Skeletal muscle tissue (tissue), 4 donors: Measurements from ENCODE around the gene PTCHD1. TPM values are rescaled to one million over a fixed set of nuclear protein-coding genes. Genes with fewer than 3 reads are reported as not detected.

ENCODE experiments used
- H3K27ac ChIP-seq: one replicate; pipeline ENCODE4 v1.7.0; 2013; ENCODE audit warnings: mild to moderate bottlenecking, low read depth, low read length, inconsistent platforms
- H3K27me3 ChIP-seq, 3 donors: one replicate each; pipeline ENCODE4 v1.7.0; 2013; ENCODE audit warnings: low read length in 3 of 3; ENCODE audit not compliant: control insufficient read depth in 3 of 3, insufficient read depth in 3 of 3
- H3K36me3 ChIP-seq, 3 donors: one replicate each; pipeline ENCODE4 v1.7.0; 2013; ENCODE audit warnings: low read length in 3 of 3; ENCODE audit not compliant: control insufficient read depth in 3 of 3, insufficient read depth in 3 of 3
- H3K4me1 ChIP-seq, 3 donors: one replicate each; pipeline ENCODE4 v1.7.0; 2013; ENCODE audit warnings: low read length in 3 of 3, mild to moderate bottlenecking in 3 of 3; ENCODE audit not compliant: control insufficient read depth in 3 of 3, insufficient read depth in 3 of 3
- H3K4me3 ChIP-seq, 3 donors: one replicate each; pipeline ENCODE4 v1.7.0; 2013; ENCODE audit warnings: low read length in 3 of 3
- H3K9ac ChIP-seq, 3 donors: one replicate each; pipeline ENCODE4 v1.7.0; 2013; ENCODE audit warnings: low read length in 3 of 3, mild to moderate bottlenecking in 3 of 3, moderate library complexity in 2 of 3, low read depth in 1 of 3
- H3K9me3 ChIP-seq, 3 donors: one replicate each; pipeline ENCODE4 v1.7.0; 2013; ENCODE audit warnings: low read length in 3 of 3; ENCODE audit not compliant: control insufficient read depth in 3 of 3
- total RNA-seq: library from RNA; depleted of rRNA; stranded (reverse); fragments of >200 nt; gene quantifications from one replicate; pipeline ENCODE4 v1.2.3, GENCODE V29; 2014
- donor health status: Osteomylitis.

The PTCHD1 gene
- total RNA-seq = 0.52 TPM

DNA sequence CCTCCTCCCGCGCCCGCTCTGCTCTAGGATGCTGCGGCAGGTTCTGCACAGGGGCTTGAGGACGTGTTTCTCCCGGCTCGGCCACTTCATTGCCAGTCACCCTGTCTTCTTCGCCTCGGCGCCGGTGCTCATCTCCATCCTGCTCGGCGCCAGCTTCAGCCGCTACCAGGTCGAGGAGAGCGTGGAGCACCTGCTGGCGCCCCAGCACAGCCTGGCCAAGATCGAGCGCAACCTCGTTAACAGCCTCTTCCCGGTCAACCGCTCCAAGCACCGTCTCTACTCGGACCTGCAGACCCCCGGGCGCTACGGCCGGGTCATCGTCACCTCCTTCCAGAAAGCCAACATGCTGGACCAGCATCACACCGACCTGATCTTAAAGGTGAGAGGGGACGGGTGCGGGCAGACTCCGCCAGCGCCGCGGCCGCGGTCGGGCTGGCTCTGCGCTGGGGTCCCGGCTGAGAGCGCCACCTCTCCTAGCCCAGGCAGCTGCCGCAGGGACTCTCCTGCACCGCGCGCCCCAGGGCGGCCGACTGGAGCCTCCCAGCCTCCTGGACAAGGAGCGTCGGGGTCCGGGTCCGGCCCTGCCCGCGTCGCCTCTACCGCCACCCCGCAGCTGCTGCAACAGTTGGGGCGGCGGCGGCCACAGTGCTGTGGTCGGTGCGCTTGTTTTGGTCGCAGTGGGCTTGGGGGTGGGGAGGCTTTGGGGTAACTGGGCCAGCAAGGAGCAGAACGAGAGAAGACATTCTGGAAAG is at the start of gene PTCHD1:
Gene PTCHD1, plus strand, starts transcription at position 2 of the 752 bp plus-strand sequence. Its CDS starts 27 bp downstream, at position 29.
- no peak within 1 kb of the TSS for H3K9ac ChIP-seq
- peaks cover 24 to 42% (median 29%) of the 10 kb centered on the region in 3 donors for H3K27me3 ChIP-seq
- H3K4me1 ChIP-seq = peaks cover 8 to 13% (median 11%) of the 10 kb centered on the region in 3 donors
- H3K27ac ChIP-seq = no peak within 1 kb of the TSS
- peak within 1 kb of the TSS; percentile 23 to 43 (median 35) for H3K4me3 ChIP-seq
- no peaks in the 10 kb centered on the region for H3K36me3 ChIP-seq
- H3K9me3 ChIP-seq = no peaks in the 10 kb centered on the region

- Histone ChIP-seq H3K9ac (no peak overlapping the region), H3K4me1 (no peaks in the 10 kb centered on the region), H3K4me3 (no peak overlapping the region), H3K36me3 (no peaks in the 10 kb centered on the region), H3K27ac (no peak overlapping the region), H3K27me3 (no peaks in the 10 kb centered on the region), H3K9me3 (no peaks in the 10 kb centered on the region)
Measured at GRCh38 chrX:23286731-23287130, 47.9 kb upstream of the PTCHD1 start.

GRCh38 chrX:23287191-23287725 is 47.4 kb upstream of the PTCHD1 start:
- Histone ChIP-seq H3K36me3 (no peaks in the 10 kb centered on the region), H3K27ac (no peak overlapping the region), H3K9me3 (no peaks in the 10 kb centered on the region), H3K4me3 (no peak overlapping the region), H3K27me3 (no peaks in the 10 kb centered on the region), H3K9ac (no peak overlapping the region), H3K4me1 (no peaks in the 10 kb centered on the region)

- Histone ChIP-seq H3K36me3 (no peaks in the 10 kb centered on the region), H3K9ac (peak overlapping the region in 2 of 3 donors; percentile 40 to 57), H3K4me1 (peaks cover 0 to 6% (median 3%) of the 10 kb centered on the region in 3 donors), H3K9me3 (no peaks in the 10 kb centered on the region), H3K27me3 (no peaks in the 10 kb centered on the region), H3K4me3 (peak overlapping the region; percentile 13 to 29 (median 14)), H3K27ac (peak overlapping the region; percentile 8)
Measured at GRCh38 chrX:23292354-23292987, 42.2 kb upstream of the PTCHD1 start.

- Histone ChIP-seq H3K27ac (peak overlapping the region; percentile 8), H3K27me3 (no peaks in the 10 kb centered on the region), H3K4me1 (peaks cover 0 to 6% (median 3%) of the 10 kb centered on the region in 3 donors), H3K4me3 (peak overlapping the region in 2 of 3 donors; percentile 13 to 29), H3K36me3 (no peaks in the 10 kb centered on the region), H3K9ac (peak overlapping the region in 2 of 3 donors; percentile 40 to 57), H3K9me3 (no peaks in the 10 kb centered on the region)
Measured at GRCh38 chrX:23292988-23293651, 41.5 kb upstream of the PTCHD1 start.

DNA sequence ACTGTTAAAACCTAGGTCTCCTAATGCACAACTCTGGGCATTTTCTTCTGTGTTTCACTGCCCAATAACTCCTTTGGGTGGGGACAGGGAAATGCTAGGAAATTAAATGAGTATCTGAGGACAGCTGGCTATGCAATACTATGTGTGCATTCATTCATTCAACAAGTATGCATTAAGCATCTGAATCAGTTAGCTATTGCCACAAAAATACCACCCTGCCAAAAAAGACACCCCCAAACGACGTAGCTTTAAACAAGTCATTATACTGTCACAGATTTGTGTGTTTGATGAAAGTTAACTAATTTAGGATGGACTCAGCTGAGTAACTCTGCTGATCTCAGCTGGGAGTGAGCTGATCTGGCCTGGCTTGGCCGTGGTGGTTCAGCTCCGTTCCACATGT is 29.8 kb upstream of the PTCHD1 start:
- no peaks in the 10 kb centered on the region for H3K36me3 ChIP-seq
- H3K4me3 ChIP-seq = no peak overlapping the region
- H3K9me3 ChIP-seq = no peaks in the 10 kb centered on the region
- no peaks in the 10 kb centered on the region for H3K27me3 ChIP-seq
- H3K27ac ChIP-seq = no peak overlapping the region
- H3K4me1 ChIP-seq = no peaks in the 10 kb centered on the region
- no peak overlapping the region for H3K9ac ChIP-seq

DNA sequence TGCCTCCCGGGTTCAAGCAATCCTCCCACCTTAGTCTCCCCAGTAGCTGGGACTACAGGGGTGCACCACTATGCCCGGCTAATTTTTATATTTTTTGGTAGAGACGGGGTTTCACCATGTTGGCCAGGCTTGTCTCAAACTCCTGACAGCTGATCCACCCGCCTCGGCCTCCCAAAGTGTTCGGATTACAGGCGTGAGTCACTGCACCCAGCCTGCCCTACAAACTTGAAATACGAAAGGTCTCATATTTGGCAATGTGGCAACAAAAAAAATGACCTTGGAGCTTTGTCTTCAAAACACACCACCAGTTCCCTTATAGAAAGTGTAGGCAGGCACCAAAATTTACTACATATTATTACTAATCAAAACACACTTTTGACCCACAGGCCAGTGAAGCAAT is 22.9 kb upstream of the PTCHD1 start:
- Histone ChIP-seq H3K27ac (no peak overlapping the region), H3K9ac (no peak overlapping the region)

GRCh38 chrX:23312136-23312535 is 22.5 kb upstream of the PTCHD1 start:
- H3K4me1 ChIP-seq = no peaks in the 10 kb centered on the region
- no peaks in the 10 kb centered on the region for H3K36me3 ChIP-seq
- H3K27ac ChIP-seq = no peak overlapping the region
- no peak overlapping the region for H3K4me3 ChIP-seq
- no peaks in the 10 kb centered on the region for H3K27me3 ChIP-seq
- H3K9ac ChIP-seq = no peak overlapping the region
- no peaks in the 10 kb centered on the region for H3K9me3 ChIP-seq

More for the DNA sequence above, 22.9 kb upstream of the PTCHD1 start:
- Histone ChIP-seq H3K36me3 (no peaks in the 10 kb centered on the region), H3K27me3 (no peaks in the 10 kb centered on the region), H3K9me3 (no peaks in the 10 kb centered on the region), H3K4me3 (no peak overlapping the region), H3K4me1 (no peaks in the 10 kb centered on the region)

GRCh38 chrX:23317799-23318724 is 16.6 kb upstream of the PTCHD1 start:
- Histone ChIP-seq H3K9ac (no peak overlapping the region), H3K27me3 (no peaks in the 10 kb centered on the region), H3K4me3 (no peak overlapping the region), H3K36me3 (no peaks in the 10 kb centered on the region), H3K27ac (no peak overlapping the region), H3K4me1 (no peaks in the 10 kb centered on the region), H3K9me3 (no peaks in the 10 kb centered on the region)
